HCT116 (cell line): ENCODE measurements around the gene DYNLRB1.

ENCODE experiments used
- CTCF ChIP-seq, 3 experiments: fragments of 200-600 bp in 1 of 3; sonication (generic) in 1 of 3; IDR thresholded peaks in 2 of 3; conservative IDR thresholded peaks in 1 of 3; 2 replicates each; pipeline ENCODE4 v1.5.1; 2012 to 2017; ENCODE audit warnings: low read depth in 2 of 3, low read length in 2 of 3, antibody characterized with exemption in 1 of 3, borderline replicate concordance in 1 of 3, control low read depth in 1 of 3, mild to moderate bottlenecking in 1 of 3, mixed read lengths in 1 of 3, mixed run types in 1 of 3, moderate library complexity in 1 of 3; ENCODE audit not compliant: insufficient read depth in 1 of 3
- EZH2 ChIP-seq: fragments of 200-600 bp; sonication (generic); IDR thresholded peaks from 2 replicates; pipeline ENCODE4 v1.6.1; 2017; ENCODE audit warnings: antibody characterized with exemption, mixed run types
- POLR2A ChIP-seq: IDR thresholded peaks from 2 replicates; pipeline ENCODE4 v1.7.0; 2011; ENCODE audit warnings: borderline replicate concordance; ENCODE audit not compliant: insufficient read depth, insufficient read length; ENCODE audit errors: extremely low read depth
- TCF7L2 ChIP-seq: IDR thresholded peaks from 2 replicates; pipeline ENCODE4 v1.7.0; 2011; ENCODE audit warnings: borderline replicate concordance, inconsistent platforms; ENCODE audit not compliant: insufficient read depth, insufficient read length; ENCODE audit errors: extremely low read depth

GRCh38 chr20:34517114-34517505 lies 888 bp downstream of the DYNLRB1 start:
- no peak for TF ChIP-seq EZH2
- no peak for TF ChIP-seq CTCF (IDR thresholded peaks at IDR 0.05 in 2 of 3, conservative IDR thresholded peaks at IDR 0.05 in 1 of 3; ENCODE audit: borderline replicate concordance in 1 of 3, insufficient read depth in 1 of 3, low read depth in 2 of 3, low read length in 2 of 3)
- TF ChIP-seq TCF7L2, result no peak
- TF ChIP-seq POLR2A, result no peak
